Measurements from ENCODE around the gene SPPL3.

GRCh38 chr12:120766566-120766965 lies 137.6 kb downstream of the SPPL3 start:
- TF ChIP-seq POLR2A (IDR thresholded peaks at IDR 0.05), result no peak
- no peak for TF ChIP-seq CTCF (IDR thresholded peaks at IDR 0.05)
